Body of pancreas (tissue), 4 donors: ENCODE results near the gene ARL2BP.

Source experiments
- CTCF ChIP-seq, 7 experiments: fragments of 450-650 bp in 4 of 7; fragments of 200-600 bp in 3 of 7; sonication (generic) in 3 of 7; IDR thresholded peaks; one replicate each; pipeline ENCODE4 v1.5.1; 2016 to 2019; ENCODE audit warnings: antibody characterized with exemption in 7 of 7
- POLR2A ChIP-seq, 3 donors: fragments of 450-650 bp; IDR thresholded peaks; one replicate each; pipeline ENCODE4 v1.6.1; 2016; ENCODE audit warnings: antibody characterized with exemption in 3 of 3, mild to moderate bottlenecking in 2 of 3

- TF ChIP-seq CTCF (IDR thresholded peaks at IDR 0.05) (no peak), POLR2A (IDR thresholded peaks at IDR 0.05) (no peak)
Observed at GRCh38 chr16:57231821-57232350, 13.2 kb upstream of the ARL2BP start.
